HUES48 (cell line): Measurements from ENCODE around the gene PRKD1.

Source experiments
- H3K27ac ChIP-seq: one replicate; pipeline ENCODE4 v1.7.0; 2013; ENCODE audit warnings: low read depth, low read length, inconsistent platforms
- H3K27me3 ChIP-seq: 2 replicates; pipeline ENCODE4 v1.6.1; 2013; ENCODE audit warnings: mild to moderate bottlenecking, low read length; ENCODE audit not compliant: control insufficient read depth, insufficient read depth
- H3K36me3 ChIP-seq: 2 replicates; pipeline ENCODE4 v1.6.1; 2013; ENCODE audit warnings: low read length; ENCODE audit not compliant: control insufficient read depth, insufficient read depth
- H3K4me1 ChIP-seq: 2 replicates; pipeline ENCODE4 v1.6.1; 2013; ENCODE audit warnings: mild to moderate bottlenecking, low read length; ENCODE audit not compliant: control insufficient read depth, insufficient read depth
- H3K4me3 ChIP-seq: 2 replicates; pipeline ENCODE4 v1.5.1; 2013; ENCODE audit warnings: mild to moderate bottlenecking, low read depth, low read length
- H3K9ac ChIP-seq: 2 replicates; pipeline ENCODE4 v1.6.1; 2013; ENCODE audit warnings: mild to moderate bottlenecking, low read depth, low read length, moderate library complexity
- H3K9me3 ChIP-seq: 2 replicates; pipeline ENCODE4 v1.6.1; 2013; ENCODE audit warnings: low read length; ENCODE audit not compliant: control insufficient read depth, insufficient read depth

PRKD1 gene

GRCh38 chr14:29527286-29527685 is 400.4 kb downstream of the PRKD1 start:
- Histone ChIP-seq H3K27me3 (no peaks in the 10 kb centered on the region), H3K9me3 (no peaks in the 10 kb centered on the region), H3K4me1 (no peaks in the 10 kb centered on the region), H3K4me3 (no peak overlapping the region), H3K36me3 (no peaks in the 10 kb centered on the region), H3K27ac (no peak overlapping the region), H3K9ac (no peak overlapping the region)
